Thyroid gland (tissue), 4 donors: ENCODE measurements around the gene RPL3.

Experiments
- POLR2A ChIP-seq, 2 donors: fragments of 450-650 bp; IDR thresholded peaks; one replicate each; pipeline ENCODE4 v1.6.1; 2017; ENCODE audit warnings: antibody characterized with exemption in 2 of 2, mild to moderate bottlenecking in 2 of 2, moderate library complexity in 1 of 2
- TF ChIP-seq, protein P1 (sequence below), 6 experiments: fragments of 200-600 bp in 3 of 6; fragments of 450-650 bp in 3 of 6; sonication (generic) in 3 of 6; IDR thresholded peaks; one replicate each; pipeline ENCODE4 v1.5.1; 2016 to 2019; ENCODE audit warnings: antibody characterized with exemption in 6 of 6, mild to moderate bottlenecking in 2 of 6, inconsistent platforms in 1 of 6, moderate library complexity in 1 of 6

DNA sequence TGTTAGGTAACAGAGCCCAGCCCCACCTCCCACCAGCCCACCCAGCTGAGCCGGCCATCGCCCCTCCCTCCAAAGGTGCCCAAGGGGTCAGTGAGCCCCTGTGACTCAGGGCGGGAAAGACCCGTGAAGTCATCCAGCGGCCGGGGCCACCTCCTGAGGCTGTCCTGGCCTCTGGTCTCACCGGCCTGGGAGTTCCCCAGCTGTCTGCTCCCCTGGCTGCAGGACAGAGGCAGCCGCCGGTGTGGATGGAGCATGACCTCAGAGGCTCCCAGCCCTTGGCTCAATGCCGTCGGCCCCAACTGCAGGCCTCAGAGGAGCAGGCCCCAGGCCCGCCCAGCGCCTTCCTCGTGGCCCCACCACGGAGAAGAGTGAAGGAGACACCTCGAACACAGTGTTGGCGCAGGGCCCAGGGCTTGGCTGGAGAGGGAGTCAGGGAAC lies 28.7 kb downstream of the RPL3 start:
- TF ChIP-seq, protein P1, sequence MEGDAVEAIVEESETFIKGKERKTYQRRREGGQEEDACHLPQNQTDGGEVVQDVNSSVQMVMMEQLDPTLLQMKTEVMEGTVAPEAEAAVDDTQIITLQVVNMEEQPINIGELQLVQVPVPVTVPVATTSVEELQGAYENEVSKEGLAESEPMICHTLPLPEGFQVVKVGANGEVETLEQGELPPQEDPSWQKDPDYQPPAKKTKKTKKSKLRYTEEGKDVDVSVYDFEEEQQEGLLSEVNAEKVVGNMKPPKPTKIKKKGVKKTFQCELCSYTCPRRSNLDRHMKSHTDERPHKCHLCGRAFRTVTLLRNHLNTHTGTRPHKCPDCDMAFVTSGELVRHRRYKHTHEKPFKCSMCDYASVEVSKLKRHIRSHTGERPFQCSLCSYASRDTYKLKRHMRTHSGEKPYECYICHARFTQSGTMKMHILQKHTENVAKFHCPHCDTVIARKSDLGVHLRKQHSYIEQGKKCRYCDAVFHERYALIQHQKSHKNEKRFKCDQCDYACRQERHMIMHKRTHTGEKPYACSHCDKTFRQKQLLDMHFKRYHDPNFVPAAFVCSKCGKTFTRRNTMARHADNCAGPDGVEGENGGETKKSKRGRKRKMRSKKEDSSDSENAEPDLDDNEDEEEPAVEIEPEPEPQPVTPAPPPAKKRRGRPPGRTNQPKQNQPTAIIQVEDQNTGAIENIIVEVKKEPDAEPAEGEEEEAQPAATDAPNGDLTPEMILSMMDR (IDR thresholded peaks at IDR 0.05): no peak
- no peak for TF ChIP-seq POLR2A (IDR thresholded peaks at IDR 0.05)
